Pancreas (tissue), 10 donors: ENCODE data around the gene FARP1. TPM values are rescaled to one million over a fixed set of nuclear protein-coding genes. Genes with fewer than 3 reads are reported as not detected.

Experiments
- ATAC-seq, 4 donors: fragments of 200-7000 bp; cut with Tn5 transposase; one replicate each; pipeline versions ENCODE4 v1.8.0 to v1.9.1; 2020; ENCODE audit warnings: mild to moderate bottlenecking in 4 of 4, moderate library complexity in 4 of 4
- DNase-seq, 6 donors: peaks; one replicate each; pipeline ENCODE4 v3.0.0-alpha.2; 2020
- FAIRE-seq: peaks from 2 replicates; lab custom pipeline; 2012; peaks lifted over from hg19 to GRCh38; lab: Jason Lieb, UNC
- H3K27ac ChIP-seq, 4 donors: fragments of 200-600 bp; sonication (generic); 1 replicate in 3 of 4; 2 replicates in 1 of 4; pipeline versions ENCODE4 v1.5.0 to v1.8.0; 2020
- H3K27me3 ChIP-seq, 4 donors: fragments of 200-600 bp; one replicate each; pipeline ENCODE4 v1.8.0; 2021
- H3K36me3 ChIP-seq, 3 donors: fragments of 200-600 bp; sonication (generic) in 1 of 3; one replicate each; pipeline versions ENCODE4 v1.5.0 to v1.8.0; 2020 to 2021
- H3K4me1 ChIP-seq, 3 donors: fragments of 200-600 bp; one replicate each; pipeline ENCODE4 v1.8.0; 2021
- H3K4me3 ChIP-seq, 4 donors: fragments of 200-600 bp; sonication (generic) in 2 of 4; one replicate each; pipeline versions ENCODE4 v1.5.0 to v1.8.0; 2020 to 2021
- H3K9me3 ChIP-seq, 4 donors: fragments of 200-600 bp; one replicate each; pipeline ENCODE4 v1.8.0; 2021
- WGBS, 2 donors: extraction: QIAGEN DNeasy Blood & Tissue Kit; methylation state at CpG; one replicate each; pipeline ENCODE4 v1.1.7; 2013; 5-methylcytosine and 5-hydroxymethylcytosine counted together
- intact Hi-C, 3 donors: fragments of 100-400 bp; cut with DNase I; formaldehyde crosslinking; loops; one replicate each; pipeline versions ENCODE4 v1.11.1 to v1.14.2; 2022
- polyA plus RNA-seq, 2 donors: library from polyadenylated mRNA; stranded (reverse); fragments of 200-250 nt; gene quantifications; one replicate each; pipeline ENCODE4 v1.2.3, GENCODE V29; 2013
- total RNA-seq, 6 donors: library from RNA; stranded (reverse); fragmentation: NEBNext Ultra II Directional in 4 of 6; extraction: Animal tissue kit (Norgen Biotek cat#: 25700) in 4 of 6; gene quantifications; one replicate each; pipeline versions ENCODE4 v1.2.1 to v1.2.4, GENCODE V29; 2021 to 2023
- TF ChIP-seq, protein P1 (sequence below), 4 donors: fragments of 200-600 bp; sonication (generic) in 3 of 4; IDR thresholded peaks; one replicate each; pipeline versions ENCODE4 v1.5.0 to v1.8.0; 2021; ENCODE audit warnings: antibody characterized with exemption in 4 of 4
- donor health status: healthy with polysubstance abuse.
- donor health status: DM: no; HTN: no; CAD: no; lungs with moderate emphysema.
- donor health status: DM: no; HTN: no; CAD: no.
- donor health status: control.
- donor health status: control.
- donor health status: Bipolar disorder and iron deficiency.
- donor health status: DM: yes; HTN: yes; CAD: no.
- donor health status: DM: no; HTN: no; CAD: no.
- donor health status: DM: no; HTN: no; CAD: no.
- donor health status: DM: yes; HTN: yes; CAD: no.

The FARP1 gene
- total and polyA plus RNA-seq, 8 donors, result 30.8 to 95.1 (median 56.0) TPM

DNA sequence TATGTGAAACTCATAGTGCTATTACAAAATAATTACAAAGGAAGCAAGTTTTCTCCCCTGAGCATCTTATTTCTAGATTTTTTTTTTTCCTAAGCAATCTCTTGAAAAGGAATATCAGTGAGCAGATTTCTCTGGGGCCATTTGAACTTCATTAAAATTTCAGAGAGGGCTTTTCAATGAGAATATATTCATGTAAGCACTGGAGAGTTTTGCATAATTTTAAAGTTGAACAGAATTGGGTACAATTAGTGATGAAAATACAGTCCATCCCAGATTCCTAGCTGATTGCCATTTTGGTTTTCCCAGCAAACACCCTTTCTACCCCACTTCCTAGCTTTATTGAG is 101.0 kb downstream of the FARP1 start:
- no peak overlapping the region for H3K4me3 ChIP-seq
- no peak for ATAC-seq
- no peaks in the 10 kb centered on the region for H3K9me3 ChIP-seq
- DNase-seq, result no peak
- intact Hi-C loops, result no loop called here
- H3K27me3 ChIP-seq, result no peaks in the 10 kb centered on the region
- H3K36me3 ChIP-seq, result no peaks in the 10 kb centered on the region
- TF ChIP-seq, protein P1, sequence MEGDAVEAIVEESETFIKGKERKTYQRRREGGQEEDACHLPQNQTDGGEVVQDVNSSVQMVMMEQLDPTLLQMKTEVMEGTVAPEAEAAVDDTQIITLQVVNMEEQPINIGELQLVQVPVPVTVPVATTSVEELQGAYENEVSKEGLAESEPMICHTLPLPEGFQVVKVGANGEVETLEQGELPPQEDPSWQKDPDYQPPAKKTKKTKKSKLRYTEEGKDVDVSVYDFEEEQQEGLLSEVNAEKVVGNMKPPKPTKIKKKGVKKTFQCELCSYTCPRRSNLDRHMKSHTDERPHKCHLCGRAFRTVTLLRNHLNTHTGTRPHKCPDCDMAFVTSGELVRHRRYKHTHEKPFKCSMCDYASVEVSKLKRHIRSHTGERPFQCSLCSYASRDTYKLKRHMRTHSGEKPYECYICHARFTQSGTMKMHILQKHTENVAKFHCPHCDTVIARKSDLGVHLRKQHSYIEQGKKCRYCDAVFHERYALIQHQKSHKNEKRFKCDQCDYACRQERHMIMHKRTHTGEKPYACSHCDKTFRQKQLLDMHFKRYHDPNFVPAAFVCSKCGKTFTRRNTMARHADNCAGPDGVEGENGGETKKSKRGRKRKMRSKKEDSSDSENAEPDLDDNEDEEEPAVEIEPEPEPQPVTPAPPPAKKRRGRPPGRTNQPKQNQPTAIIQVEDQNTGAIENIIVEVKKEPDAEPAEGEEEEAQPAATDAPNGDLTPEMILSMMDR (IDR thresholded peaks at IDR 0.05), result no peak
- H3K4me1 ChIP-seq, result peaks cover 0 to 10% (median 2%) of the 10 kb centered on the region in 3 donors
- FAIRE-seq, result no peak
- no peak overlapping the region for H3K27ac ChIP-seq

DNA sequence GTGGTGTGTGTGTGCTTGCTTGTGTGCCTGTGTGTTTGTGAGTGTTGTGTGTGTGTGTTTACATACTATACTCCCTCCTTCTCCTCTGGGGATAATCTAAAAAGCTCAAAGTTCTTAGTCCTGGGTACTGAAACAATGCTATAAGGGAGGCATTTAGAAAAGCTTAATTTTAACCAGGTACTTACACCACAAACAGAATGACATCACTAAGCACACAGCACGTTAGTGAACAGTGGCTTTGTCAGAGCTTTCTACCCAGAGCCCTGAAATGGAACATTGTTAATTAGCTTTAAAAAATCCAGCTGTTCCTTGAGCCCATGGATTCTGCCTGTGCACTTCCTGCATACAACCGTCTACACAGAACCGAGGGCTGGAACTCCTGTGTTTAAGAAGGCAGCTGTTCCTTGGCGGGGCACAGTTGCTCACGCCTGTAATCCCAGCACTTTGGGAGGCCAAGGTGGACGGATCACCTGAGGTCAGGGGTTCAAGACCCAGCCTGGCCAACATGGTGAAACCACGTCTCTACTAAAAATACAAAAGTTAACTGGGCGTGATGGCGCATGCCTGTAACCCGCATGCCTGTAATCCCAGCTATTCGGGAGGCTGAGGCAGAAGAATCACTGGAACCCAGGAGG is 103.8 kb downstream of the FARP1 start:
- Histone ChIP-seq H3K27me3 (no peaks in the 10 kb centered on the region), H3K9me3 (no peaks in the 10 kb centered on the region), H3K27ac (peak overlapping the region in 2 of 4 donors; percentile 33 to 41), H3K4me1 (peaks cover 0 to 10% (median 2%) of the 10 kb centered on the region in 3 donors), H3K4me3 (no peak overlapping the region), H3K36me3 (no peaks in the 10 kb centered on the region)
- intact Hi-C loops, result no loop called here
- WGBS, 2 donors, result 74 to 83% methylated on average over 11 of the region's 11 CpGs
- TF ChIP-seq, protein P1 (IDR thresholded peaks at IDR 0.05), result no peak
- FAIRE-seq (no peak), DNase-seq (no peak), ATAC-seq (peak; percentile 40 to 77 (median 70))

DNA sequence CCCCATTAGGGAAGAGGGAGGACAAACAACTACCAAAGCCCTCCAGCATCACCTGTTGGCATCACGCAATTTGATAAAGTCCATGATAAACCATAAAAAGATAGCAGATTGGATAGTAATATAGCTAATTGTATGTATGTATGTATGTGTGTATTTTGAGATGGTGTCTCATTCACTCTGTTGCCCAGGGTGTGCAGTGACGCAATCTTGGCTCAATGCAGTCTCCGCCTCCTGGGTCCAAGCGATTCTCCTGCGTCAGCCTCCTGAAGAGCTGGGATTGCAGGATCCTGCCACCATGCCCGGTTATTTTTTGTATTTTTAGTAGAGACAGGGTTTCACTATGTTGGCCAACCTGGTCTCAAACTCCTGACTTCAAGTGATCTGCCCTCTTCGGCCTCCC is 108.8 kb downstream of the FARP1 start:
- TF ChIP-seq, protein P1 (IDR thresholded peaks at IDR 0.05), result no peak
- Histone ChIP-seq H3K4me3 (no peak overlapping the region), H3K9me3 (no peaks in the 10 kb centered on the region), H3K36me3 (no peaks in the 10 kb centered on the region), H3K4me1 (peaks cover 0 to 5% (median 2%) of the 10 kb centered on the region in 3 donors), H3K27ac (no peak overlapping the region), H3K27me3 (no peaks in the 10 kb centered on the region)
- DNase-seq (no peak), FAIRE-seq (no peak), ATAC-seq (no peak)
- intact Hi-C loops, result no loop called here
- WGBS, 2 donors, result 94 to 96% methylated on average over 7 of the region's 7 CpGs

DNA sequence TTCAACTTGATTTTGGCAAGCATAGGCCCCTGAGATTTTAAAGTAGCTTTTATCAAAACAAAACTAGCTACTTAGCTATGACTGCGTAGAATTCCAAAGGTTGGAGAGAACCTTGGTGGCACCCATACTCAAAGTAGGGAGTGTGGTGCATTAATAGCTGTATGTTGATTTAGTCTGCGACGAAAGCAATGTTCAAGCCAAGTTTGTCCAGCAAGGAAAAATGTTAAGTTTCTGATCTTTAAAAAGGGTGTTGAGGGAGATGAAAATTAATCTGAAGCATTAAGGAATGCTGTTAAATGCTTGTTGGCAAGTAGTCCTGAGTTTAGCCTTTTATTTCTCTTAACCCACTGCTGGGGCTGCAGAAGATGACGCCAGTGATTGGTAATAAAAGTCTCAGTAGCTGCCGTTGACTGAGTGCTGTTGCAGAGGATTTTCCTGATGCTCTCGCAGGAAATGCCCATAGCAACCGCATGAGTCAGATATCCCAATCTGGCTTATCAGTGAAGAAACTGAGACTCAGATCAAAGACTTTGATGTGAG is 110.1 kb downstream of the FARP1 start:
- Histone ChIP-seq H3K9me3 (no peaks in the 10 kb centered on the region), H3K27me3 (no peaks in the 10 kb centered on the region), H3K27ac (peak overlapping the region in 2 of 4 donors; percentile 3 to 30), H3K4me3 (no peak overlapping the region), H3K36me3 (no peaks in the 10 kb centered on the region), H3K4me1 (peaks cover 4 to 6% (median 6%) of the 10 kb centered on the region in 3 donors)
- no peak for DNase-seq
- ATAC-seq, result peak in 2 of 4 donors; percentile 37 to 38
- WGBS, 2 donors, result 61 to 65% methylated on average over 7 of the region's 7 CpGs
- FAIRE-seq, result no peak
- TF ChIP-seq, protein P1 (IDR thresholded peaks at IDR 0.05), result no peak
- intact Hi-C loops, result no loop called here

DNA sequence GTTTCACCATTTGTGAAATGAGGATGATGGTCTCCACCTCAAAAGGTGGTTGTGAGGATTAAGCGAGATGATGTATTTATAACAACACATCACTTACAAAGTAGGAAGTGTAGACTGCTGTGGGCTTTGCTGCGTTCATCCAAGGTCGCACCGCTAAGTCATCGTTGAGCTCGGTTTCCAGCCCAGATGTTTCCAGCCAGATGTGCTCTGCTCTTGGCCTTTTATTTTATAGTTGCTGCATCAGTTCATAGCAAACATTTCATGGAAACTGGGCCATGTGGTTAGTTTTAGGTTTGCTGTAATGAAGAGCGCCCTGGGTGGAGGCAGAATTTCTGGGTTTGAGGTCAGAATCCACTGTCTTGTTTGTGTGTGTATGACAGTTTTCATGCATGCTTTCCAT is 110.6 kb downstream of the FARP1 start:
- WGBS, 2 donors, result 57 to 61% methylated on average over 7 of the region's 7 CpGs
- TF ChIP-seq, protein P1 (IDR thresholded peaks at IDR 0.05), result no peak
- Histone ChIP-seq H3K36me3 (no peaks in the 10 kb centered on the region), H3K27ac (peak overlapping the region in 1 of 4 donors; percentile 30), H3K27me3 (no peaks in the 10 kb centered on the region), H3K4me1 (peaks cover 6 to 11% (median 7%) of the 10 kb centered on the region in 3 donors), H3K4me3 (no peak overlapping the region), H3K9me3 (no peaks in the 10 kb centered on the region)
- DNase-seq (no peak), ATAC-seq (peak in 1 of 4 donors; percentile 18), FAIRE-seq (no peak)
- intact Hi-C loops, result no loop called here
